Effector memory CD8-positive, alpha-beta T cell (primary cell): ENCODE results near the gene POU3F3.

Source experiments
- ATAC-seq: fragments of 150-1000 bp; cut with Tn5 transposase; replicated peaks from 2 replicates; pipeline ENCODE4 v1.10.0; 2021; ENCODE audit warnings: mild to moderate bottlenecking, moderate library complexity
- DNase-seq, 3 experiments: peaks; one replicate each; pipeline ENCODE4 v3.0.0; 2021
- H3K27ac Mint-ChIP-seq, 2 donors: one replicate each; pipeline ENCODE4 v1.8.0; 2022; ENCODE audit warnings: mild to moderate bottlenecking in 2 of 2, mixed read lengths in 2 of 2, moderate library complexity in 2 of 2
- H3K27me3 Mint-ChIP-seq, 2 donors: one replicate each; pipeline ENCODE4 v1.8.0; 2022; ENCODE audit warnings: mixed read lengths in 2 of 2
- H3K36me3 Mint-ChIP-seq: one replicate; pipeline ENCODE4 v1.8.0; 2022; ENCODE audit warnings: mild to moderate bottlenecking, moderate library complexity, mixed read lengths; ENCODE audit not compliant: insufficient read depth
- H3K4me1 Mint-ChIP-seq, 2 donors: one replicate each; pipeline ENCODE4 v1.8.0; 2022; ENCODE audit warnings: low read depth in 2 of 2, mixed read lengths in 2 of 2
- H3K4me3 Mint-ChIP-seq, 2 donors: one replicate each; pipeline ENCODE4 v1.8.0; 2022; ENCODE audit warnings: mild to moderate bottlenecking in 2 of 2, mixed read lengths in 2 of 2, moderate library complexity in 2 of 2
- H3K9me3 Mint-ChIP-seq, 2 donors: one replicate each; pipeline ENCODE4 v1.8.0; 2022; ENCODE audit warnings: mixed read lengths in 2 of 2

POU3F3 gene

DNA sequence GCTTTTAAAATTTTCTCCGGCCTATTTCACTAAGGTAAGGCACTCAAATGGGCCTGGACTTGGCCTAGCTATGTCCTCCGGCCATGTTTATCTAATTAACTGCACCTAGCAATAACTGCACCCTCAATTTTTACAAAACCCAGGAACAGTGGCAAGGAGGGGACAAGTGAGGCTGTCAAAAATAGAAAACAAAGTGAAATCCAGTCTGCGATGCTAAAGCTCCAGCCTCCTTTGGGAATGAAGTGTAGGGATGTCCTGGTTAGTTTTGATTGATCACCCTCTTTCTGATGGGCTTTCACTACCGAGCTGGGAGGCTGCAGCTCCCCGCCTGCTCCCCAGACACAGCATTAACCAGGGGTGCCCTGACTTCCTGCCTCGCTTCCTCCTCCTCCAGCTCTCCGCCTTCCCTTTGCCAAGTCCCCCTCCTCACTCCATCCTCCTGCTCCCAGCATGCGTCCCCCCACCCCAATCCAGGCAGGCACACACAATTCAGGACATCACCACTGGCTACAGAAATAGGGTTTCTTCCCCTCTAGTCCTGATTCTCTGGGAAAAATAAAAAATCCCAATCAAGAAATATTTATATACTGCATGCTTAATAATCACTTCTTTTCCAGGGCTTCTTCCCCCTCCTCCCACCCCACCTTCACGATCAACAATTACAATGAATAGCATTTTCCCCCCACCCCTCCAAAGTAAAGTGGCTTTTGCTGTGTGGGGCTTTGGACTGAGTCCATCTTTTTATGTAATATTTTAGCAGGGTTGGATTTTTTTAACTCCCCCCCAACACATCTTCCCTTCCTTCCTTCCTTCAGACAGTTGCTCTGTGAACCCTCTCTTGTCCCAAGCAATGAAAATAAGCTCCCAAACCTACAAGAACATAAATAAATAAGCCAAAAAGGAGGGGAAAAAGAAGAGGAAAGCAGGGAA is 3.3 kb upstream of the POU3F3 start:
- no peak for ATAC-seq
- peaks cover 0 to 2% of the 10 kb centered on the region in 2 donors for H3K9me3 Mint-ChIP-seq
- no peak overlapping the region for H3K27ac Mint-ChIP-seq
- peaks cover 9% of the 10 kb centered on the region for H3K36me3 Mint-ChIP-seq
- H3K4me3 Mint-ChIP-seq = no peak overlapping the region
- DNase-seq = no peak
- peaks cover 23 to 24% of the 10 kb centered on the region in 2 donors for H3K4me1 Mint-ChIP-seq
- H3K27me3 Mint-ChIP-seq = peaks cover 90 to 95% of the 10 kb centered on the region in 2 donors

DNA sequence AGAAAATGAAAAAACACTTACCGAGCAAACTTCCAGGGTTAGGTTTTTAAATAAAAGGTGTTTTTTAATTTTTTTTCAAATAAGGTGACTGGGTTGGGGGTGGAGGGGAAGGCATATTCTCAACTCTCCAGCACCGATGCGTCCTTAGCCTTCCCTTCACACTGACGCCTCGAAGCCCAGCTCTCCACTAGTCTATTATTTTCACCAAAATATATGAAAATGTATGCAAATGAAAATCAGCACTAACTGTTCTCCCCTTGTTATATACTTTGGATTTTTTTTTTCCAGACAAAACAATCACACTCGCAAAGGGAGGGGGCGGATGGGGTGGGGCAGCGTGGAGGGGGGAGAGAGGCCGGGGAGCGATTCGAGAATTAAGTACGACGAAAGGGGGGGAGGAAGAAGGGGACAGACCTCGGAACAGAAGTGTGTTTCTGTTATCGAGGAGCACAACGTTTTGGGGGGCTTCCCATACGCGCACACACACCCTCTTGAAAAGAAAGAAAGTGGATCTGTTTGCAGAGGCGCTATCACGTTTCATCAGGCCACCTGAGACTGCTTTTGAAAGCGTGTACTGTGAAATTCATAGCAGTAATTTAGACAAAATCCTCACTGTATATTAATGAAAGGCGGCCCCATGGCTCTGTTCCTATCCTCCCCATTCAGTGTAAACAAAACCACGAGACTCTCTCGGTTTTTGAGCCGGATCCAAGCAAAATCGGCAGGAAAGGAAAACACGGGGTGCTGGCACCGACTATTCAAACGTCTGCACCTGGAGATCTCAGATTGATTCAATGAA is 2.4 kb upstream of the POU3F3 start:
- H3K9me3 Mint-ChIP-seq = peaks cover 0 to 2% of the 10 kb centered on the region in 2 donors
- ATAC-seq (no peak), DNase-seq (no peak)
- peaks cover 23 to 24% of the 10 kb centered on the region in 2 donors for H3K4me1 Mint-ChIP-seq
- H3K36me3 Mint-ChIP-seq = peaks cover 9% of the 10 kb centered on the region
- H3K4me3 Mint-ChIP-seq = peak overlapping the region; percentile 76 to 81
- H3K27ac Mint-ChIP-seq = no peak overlapping the region
- peaks cover 81 to 87% of the 10 kb centered on the region in 2 donors for H3K27me3 Mint-ChIP-seq

DNA sequence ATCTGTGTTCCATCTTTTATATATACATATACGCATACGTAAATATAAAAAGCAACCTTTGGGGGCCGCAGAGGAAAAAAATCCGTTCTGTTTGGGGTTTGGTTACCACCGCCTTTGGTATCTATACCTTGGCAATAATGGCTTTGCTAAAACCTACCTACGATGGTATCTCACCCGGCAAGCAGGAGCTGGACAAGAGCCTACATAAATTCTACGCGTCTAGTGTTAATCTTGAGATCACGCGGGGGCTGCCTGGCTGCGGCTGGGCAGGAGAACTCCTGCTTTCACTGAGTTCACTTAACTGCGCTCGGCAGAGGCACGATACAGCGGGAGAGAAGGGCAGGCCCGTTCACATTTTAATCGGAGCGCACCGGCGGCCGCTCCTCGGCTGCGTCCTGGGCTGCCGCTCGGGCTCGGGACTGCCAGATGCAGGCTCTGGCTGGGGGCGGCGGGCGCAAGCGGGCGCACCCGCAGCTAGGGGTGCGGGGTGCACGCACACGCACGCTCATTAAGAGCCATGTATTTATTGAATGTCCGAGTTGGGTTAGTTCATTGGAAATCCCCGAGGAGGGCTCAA is 1.7 kb upstream of the POU3F3 start:
- Mint-ChIP-seq H3K9me3 (peaks cover 0 to 2% of the 10 kb centered on the region in 2 donors), H3K4me1 (peaks cover 23 to 26% of the 10 kb centered on the region in 2 donors), H3K27ac (no peak overlapping the region), H3K4me3 (peak overlapping the region; percentile 81 to 83), H3K36me3 (peaks cover 9% of the 10 kb centered on the region), H3K27me3 (peaks cover 78 to 85% of the 10 kb centered on the region in 2 donors)
- DNase-seq (no peak), ATAC-seq (peak; percentile 18)

DNA sequence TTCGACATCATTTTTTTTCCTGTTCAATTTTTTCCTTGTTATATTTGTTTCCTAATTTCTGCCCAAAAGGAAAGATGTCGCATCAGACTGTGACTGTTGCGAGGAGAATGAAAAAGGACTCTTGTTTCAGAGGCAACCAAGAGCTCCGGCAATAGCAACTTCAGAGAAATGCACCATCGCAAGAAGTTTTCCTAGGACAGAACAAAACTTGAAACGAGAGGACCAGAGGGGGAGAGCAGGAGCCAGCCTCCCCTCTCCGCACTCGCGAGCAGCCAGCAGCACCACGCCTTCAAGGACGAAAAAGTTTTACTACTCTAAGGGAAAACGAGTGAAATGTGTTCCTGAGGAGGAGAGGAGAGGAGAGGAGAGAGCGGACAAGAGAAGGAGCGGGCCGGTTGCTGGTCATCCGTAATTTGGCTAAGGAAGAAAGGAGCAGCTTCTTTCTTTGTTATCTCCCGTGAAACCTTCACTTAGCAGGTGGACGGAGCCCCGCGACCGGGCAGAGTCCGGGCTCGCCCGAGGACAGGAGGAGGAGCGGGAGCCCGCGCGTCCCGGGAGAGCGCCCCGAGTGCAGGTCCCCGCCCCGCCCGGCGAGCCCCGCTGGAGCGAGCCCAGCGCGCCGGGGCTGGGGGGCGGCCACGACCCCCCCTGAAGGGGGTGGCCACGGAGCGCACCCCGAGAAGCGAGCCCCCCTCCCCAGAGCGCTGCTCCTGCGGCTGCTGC is 744 bp downstream of the POU3F3 start:
- H3K36me3 Mint-ChIP-seq = peaks cover 9% of the 10 kb centered on the region
- peaks cover 27 to 29% of the 10 kb centered on the region in 2 donors for H3K4me1 Mint-ChIP-seq
- no peak for ATAC-seq
- H3K9me3 Mint-ChIP-seq = peaks cover 0 to 2% of the 10 kb centered on the region in 2 donors
- DNase-seq = no peak
- H3K27ac Mint-ChIP-seq = peak overlapping the region in 1 of 2 donors; percentile 66
- H3K4me3 Mint-ChIP-seq = peak overlapping the region; percentile 81 to 83
- H3K27me3 Mint-ChIP-seq = peaks cover 78 to 85% of the 10 kb centered on the region in 2 donors

DNA sequence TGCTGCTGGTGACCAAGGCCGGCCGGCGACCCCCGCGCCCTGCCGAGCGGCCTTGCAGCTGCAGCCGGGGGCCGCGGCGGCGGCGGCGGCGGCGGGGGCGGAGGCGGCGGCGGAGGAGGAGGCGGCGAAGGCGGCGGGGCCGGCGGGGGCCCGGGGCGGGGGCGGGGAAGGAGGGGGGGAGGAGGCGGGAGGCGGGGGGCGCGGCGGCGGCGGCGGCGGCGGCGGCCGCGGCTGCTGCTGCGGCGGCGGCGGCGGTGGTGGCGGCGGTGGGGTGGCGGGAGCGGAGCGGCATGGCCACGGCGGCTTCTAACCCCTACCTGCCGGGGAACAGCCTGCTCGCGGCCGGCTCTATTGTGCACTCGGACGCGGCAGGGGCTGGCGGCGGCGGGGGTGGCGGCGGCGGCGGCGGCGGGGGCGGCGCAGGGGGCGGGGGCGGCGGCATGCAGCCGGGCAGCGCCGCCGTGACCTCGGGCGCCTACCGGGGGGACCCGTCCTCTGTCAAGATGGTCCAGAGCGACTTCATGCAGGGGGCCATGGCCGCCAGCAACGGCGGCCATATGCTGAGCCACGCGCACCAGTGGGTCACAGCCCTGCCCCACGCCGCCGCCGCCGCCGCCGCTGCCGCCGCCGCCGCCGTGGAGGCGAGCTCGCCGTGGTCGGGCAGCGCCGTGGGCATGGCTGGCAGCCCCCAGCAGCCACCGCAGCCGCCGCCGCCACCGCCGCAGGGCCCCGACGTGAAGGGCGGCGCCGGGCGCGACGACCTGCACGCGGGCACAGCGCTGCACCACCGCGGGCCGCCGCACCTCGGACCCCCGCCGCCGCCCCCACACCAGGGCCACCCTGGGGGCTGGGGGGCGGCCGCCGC is 1.5 kb downstream of the POU3F3 start:
- Mint-ChIP-seq H3K36me3 (peaks cover 9% of the 10 kb centered on the region), H3K4me1 (peaks cover 25 to 27% of the 10 kb centered on the region in 2 donors), H3K4me3 (no peak overlapping the region), H3K27ac (no peak overlapping the region), H3K27me3 (peaks cover 78 to 85% of the 10 kb centered on the region in 2 donors), H3K9me3 (peaks cover 0 to 2% of the 10 kb centered on the region in 2 donors)
- no peak for ATAC-seq
- DNase-seq = no peak

DNA sequence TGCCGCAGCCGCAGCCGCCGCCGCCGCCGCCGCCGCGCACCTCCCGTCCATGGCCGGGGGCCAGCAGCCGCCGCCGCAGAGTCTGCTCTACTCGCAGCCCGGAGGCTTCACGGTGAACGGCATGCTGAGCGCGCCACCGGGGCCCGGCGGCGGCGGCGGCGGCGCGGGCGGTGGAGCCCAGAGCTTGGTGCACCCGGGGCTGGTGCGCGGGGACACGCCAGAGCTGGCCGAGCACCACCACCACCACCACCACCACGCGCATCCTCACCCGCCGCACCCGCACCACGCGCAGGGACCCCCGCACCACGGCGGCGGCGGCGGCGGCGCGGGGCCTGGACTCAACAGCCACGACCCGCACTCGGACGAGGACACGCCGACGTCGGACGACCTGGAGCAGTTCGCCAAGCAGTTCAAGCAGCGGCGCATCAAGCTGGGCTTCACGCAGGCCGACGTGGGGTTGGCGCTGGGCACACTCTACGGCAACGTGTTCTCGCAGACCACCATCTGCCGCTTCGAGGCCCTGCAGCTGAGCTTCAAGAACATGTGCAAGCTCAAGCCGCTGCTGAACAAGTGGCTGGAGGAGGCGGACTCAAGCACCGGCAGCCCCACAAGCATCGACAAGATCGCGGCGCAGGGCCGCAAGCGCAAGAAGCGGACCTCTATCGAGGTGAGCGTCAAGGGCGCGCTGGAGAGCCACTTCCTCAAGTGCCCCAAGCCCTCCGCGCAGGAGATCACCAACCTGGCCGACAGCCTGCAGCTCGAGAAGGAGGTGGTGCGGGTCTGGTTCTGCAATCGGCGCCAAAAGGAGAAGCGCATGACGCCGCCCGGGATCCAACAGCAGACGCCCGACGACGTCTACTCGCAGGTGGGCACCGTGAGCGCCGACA is 2.4 kb downstream of the POU3F3 start:
- H3K36me3 Mint-ChIP-seq = peaks cover 9% of the 10 kb centered on the region
- H3K27ac Mint-ChIP-seq = no peak overlapping the region
- H3K9me3 Mint-ChIP-seq = peaks cover 0 to 2% of the 10 kb centered on the region in 2 donors
- peaks cover 75 to 85% of the 10 kb centered on the region in 2 donors for H3K27me3 Mint-ChIP-seq
- H3K4me1 Mint-ChIP-seq = peaks cover 23 to 27% of the 10 kb centered on the region in 2 donors
- DNase-seq = no peak
- peak overlapping the region; percentile 65 to 71 for H3K4me3 Mint-ChIP-seq
- ATAC-seq = no peak

DNA sequence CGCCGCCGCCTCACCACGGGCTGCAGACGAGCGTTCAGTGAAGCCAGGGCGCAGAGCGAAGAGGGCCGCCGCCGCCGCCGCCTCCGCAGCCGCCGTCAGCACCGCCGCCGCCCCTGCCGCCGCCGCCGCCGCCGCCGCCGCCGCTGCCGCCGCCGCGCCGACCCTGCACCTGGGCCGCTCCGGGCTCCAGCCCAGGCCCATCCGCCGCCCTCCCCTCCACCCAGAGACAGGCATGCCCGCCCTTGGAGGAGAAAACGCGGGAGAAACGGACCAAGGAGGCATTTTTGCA is 3.0 kb downstream of the POU3F3 start:
- Mint-ChIP-seq H3K9me3 (peaks cover 0 to 2% of the 10 kb centered on the region in 2 donors), H3K4me1 (peaks cover 25 to 26% of the 10 kb centered on the region in 2 donors), H3K36me3 (peaks cover 13% of the 10 kb centered on the region), H3K27me3 (peaks cover 75 to 85% of the 10 kb centered on the region in 2 donors), H3K27ac (no peak overlapping the region), H3K4me3 (peak overlapping the region; percentile 67 to 71)
- ATAC-seq (no peak), DNase-seq (no peak)

DNA sequence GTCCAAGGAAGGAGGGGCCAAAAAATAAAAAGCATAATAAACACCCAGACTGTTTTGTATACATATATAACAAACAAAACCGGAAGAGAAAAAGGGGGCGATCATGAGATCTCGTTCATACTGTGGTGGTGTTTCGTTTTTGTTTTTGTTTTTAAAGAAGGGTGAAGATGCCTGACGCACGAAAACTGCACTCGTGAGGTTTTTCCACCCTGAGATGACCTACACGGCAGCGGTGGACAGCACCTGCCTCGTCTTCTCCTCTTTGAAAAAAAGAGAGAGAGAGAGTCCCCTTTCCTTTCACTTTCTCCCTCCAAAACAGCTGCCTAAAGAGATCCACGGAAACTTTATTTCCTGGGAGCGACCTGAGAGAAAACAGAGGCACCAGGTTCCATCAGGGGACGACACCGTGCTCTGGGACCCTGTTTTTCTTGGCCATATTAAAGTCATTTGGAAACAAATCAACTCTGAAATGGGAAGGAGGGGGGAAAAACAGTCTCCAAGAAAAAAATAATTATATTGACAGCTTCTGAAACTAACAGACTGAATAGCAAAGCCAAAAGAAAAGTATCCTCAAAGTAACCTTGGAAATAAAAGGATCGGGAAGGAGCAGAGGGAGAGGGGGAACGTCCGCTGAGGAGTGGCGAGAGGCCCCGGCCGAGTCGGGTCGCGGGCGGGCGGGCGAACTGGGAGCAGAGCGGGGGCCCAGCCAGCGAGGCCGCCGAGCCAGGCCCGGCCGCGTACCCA is 3.5 kb downstream of the POU3F3 start:
- DNase-seq (no peak), ATAC-seq (no peak)
- H3K36me3 Mint-ChIP-seq = peaks cover 16% of the 10 kb centered on the region
- no peak overlapping the region for H3K27ac Mint-ChIP-seq
- peaks cover 25 to 26% of the 10 kb centered on the region in 2 donors for H3K4me1 Mint-ChIP-seq
- peak overlapping the region; percentile 67 to 71 for H3K4me3 Mint-ChIP-seq
- H3K9me3 Mint-ChIP-seq = peaks cover 0 to 4% of the 10 kb centered on the region in 2 donors
- peaks cover 75 to 85% of the 10 kb centered on the region in 2 donors for H3K27me3 Mint-ChIP-seq

DNA sequence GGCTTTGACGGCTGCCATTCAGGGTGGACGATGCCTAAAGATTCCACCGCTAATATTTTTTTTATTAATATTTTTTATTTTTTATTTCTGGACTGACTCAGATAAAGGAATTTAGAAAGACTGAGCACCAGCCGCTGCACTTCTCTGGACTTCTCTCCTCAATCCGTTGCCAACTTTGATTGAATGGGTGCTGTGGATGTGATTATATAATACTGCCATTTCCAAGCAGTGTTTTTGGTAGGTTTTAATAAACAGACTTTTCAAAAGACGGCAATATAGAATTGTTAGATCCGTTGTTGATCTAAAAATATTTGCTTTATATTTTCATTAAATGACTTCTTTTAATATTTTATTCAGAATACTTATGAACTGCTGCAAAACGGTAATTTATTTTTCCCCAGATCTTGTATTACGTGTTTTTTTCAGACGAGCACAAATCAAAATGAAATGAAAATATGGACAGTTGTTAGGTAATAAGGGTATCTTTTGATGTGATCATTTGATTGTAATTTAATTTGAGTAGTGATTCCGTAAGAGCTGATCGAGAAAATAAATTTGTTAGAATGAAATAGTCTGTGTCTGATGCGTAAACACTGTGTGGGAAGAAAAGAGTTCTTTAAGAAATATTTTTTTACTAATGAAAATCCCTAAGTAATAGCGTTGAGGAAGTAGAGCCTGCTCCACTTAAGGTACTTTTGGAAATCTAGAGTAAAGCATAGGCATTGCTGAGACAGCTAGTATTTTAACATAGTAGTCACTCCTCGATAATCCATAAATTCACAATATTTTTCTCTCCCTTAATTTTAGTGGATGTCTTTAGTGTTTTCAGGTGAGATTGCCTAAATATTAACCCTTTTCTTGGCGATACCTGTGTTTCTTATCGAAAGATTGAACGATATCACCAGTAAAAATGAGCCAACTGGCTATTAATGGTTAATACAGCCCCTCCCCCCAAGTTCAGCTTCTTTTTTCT is 4.4 kb downstream of the POU3F3 start:
- DNase-seq (no peak), ATAC-seq (no peak)
- Mint-ChIP-seq H3K36me3 (peaks cover 11% of the 10 kb centered on the region), H3K27ac (no peak overlapping the region), H3K4me3 (peak overlapping the region in 1 of 2 donors; percentile 5), H3K9me3 (peaks cover 0 to 4% of the 10 kb centered on the region in 2 donors), H3K4me1 (peaks cover 18 to 22% of the 10 kb centered on the region in 2 donors), H3K27me3 (peaks cover 72 to 85% of the 10 kb centered on the region in 2 donors)

DNA sequence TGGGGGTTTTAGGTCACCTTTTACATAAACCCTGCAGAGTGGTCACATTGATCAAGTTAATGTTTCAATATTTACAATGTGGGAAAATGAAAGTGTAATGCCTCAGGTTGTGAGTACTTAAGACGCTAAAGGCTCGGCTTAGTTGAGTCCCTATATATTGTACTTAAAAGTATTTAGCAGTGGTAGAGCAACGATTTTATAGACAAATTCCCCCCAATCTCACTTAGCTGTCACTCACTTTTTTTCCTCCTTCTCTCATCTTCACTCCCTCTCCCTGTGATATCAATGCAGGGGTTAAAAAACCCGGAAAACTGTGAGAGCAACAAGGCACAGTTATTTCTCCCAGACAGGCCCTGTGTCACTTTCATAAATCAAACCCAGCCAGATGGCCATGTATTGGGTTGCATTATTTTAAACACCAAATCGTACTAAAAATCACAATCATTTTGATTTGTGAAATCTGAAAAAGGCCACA is 5.4 kb downstream of the POU3F3 start:
- no peak overlapping the region for H3K27ac Mint-ChIP-seq
- no peak for DNase-seq
- no peak for ATAC-seq
- H3K4me3 Mint-ChIP-seq = no peak overlapping the region
- H3K36me3 Mint-ChIP-seq = peaks cover 11% of the 10 kb centered on the region
- H3K27me3 Mint-ChIP-seq = peaks cover 74 to 85% of the 10 kb centered on the region in 2 donors
- H3K4me1 Mint-ChIP-seq = peaks cover 13 to 17% of the 10 kb centered on the region in 2 donors
- peaks cover 0 to 4% of the 10 kb centered on the region in 2 donors for H3K9me3 Mint-ChIP-seq
